ENCODE measurements around the gene PADI2.
"Not testable (repeated sequence)": the region's sequence is repeated elsewhere in the genome, so short reads cannot be mapped to it uniquely, and the experiment has no call there.

PADI2 gene

GRCh38 chr1:17066361-17067068 lies 52.7 kb downstream of the PADI2 start:
- H2AFZ ChIP-seq (ENCODE audit: low read length): no peak overlapping the region
- H3K4me2 ChIP-seq (ENCODE audit: low read length): no peak overlapping the region
- H3K27me3 ChIP-seq (ENCODE audit: insufficient read depth, low read length): no peaks in the 10 kb centered on the region
- H3K9me2 ChIP-seq (ENCODE audit: low read depth, low read length): no peaks in the 10 kb centered on the region
- no peaks in the 10 kb centered on the region for H3K79me2 ChIP-seq (ENCODE audit: insufficient read depth, low read length)
- H3K4me1 ChIP-seq (ENCODE audit: insufficient read depth, low read length, severe bottlenecking): no peaks in the 10 kb centered on the region
- no peak overlapping the region for H3K9ac ChIP-seq (ENCODE audit: low read length)
- no peak overlapping the region for H3K27ac ChIP-seq (ENCODE audit: low read depth, low read length, poor library complexity, severe bottlenecking)
- H4K20me1 ChIP-seq (ENCODE audit: insufficient read depth, low read length): no peaks in the 10 kb centered on the region
- H3K36me3 ChIP-seq (ENCODE audit: insufficient read depth, low read length): no peaks in the 10 kb centered on the region; the same call in 1 of the 2 replicates
- 0 out of 2 replicates have a peak, but pooled peaks cover 3% of the 10 kb centered on the region for H3K9me3 ChIP-seq (ENCODE audit: low read length)
- H3F3A ChIP-seq (ENCODE audit: insufficient read depth, low read length): no peaks in the 10 kb centered on the region
- no peak overlapping the region for H3K4me3 ChIP-seq (ENCODE audit: low read depth, low read length, poor library complexity, severe bottlenecking)
- TF ChIP-seq EZH2 (IDR thresholded peaks at IDR 0.05; ENCODE audit: borderline replicate concordance, low read length) (no peak), CTCF (IDR thresholded peaks at IDR 0.05; ENCODE audit: low read length) (no peak)

- no peak overlapping the region for H3K4me2 ChIP-seq (ENCODE audit: low read length)
These were observed 53.6 kb downstream of the PADI2 start for GRCh38 chr1:17065666-17066065.

GRCh38 chr1:17062751-17063150 lies 56.5 kb downstream of the PADI2 start:
- H3K36me3 ChIP-seq (ENCODE audit: insufficient read depth, low read length); H3K79me2 ChIP-seq (ENCODE audit: insufficient read depth, low read length); H3K4me2 ChIP-seq (ENCODE audit: low read length); H4K20me1 ChIP-seq (ENCODE audit: insufficient read depth, low read length); H2AFZ ChIP-seq (ENCODE audit: low read length); H3K9me2 ChIP-seq (ENCODE audit: low read depth, low read length); H3K27ac ChIP-seq (ENCODE audit: low read depth, low read length, poor library complexity, severe bottlenecking); H3F3A ChIP-seq (ENCODE audit: insufficient read depth, low read length); H3K4me1 ChIP-seq (ENCODE audit: insufficient read depth, low read length, severe bottlenecking); H3K4me3 ChIP-seq (ENCODE audit: low read depth, low read length, poor library complexity, severe bottlenecking); H3K9ac ChIP-seq (ENCODE audit: low read length); H3K27me3 ChIP-seq (ENCODE audit: insufficient read depth, low read length); H3K9me3 ChIP-seq (ENCODE audit: low read length): not testable (repeated sequence)

More at GRCh38 chr1:17065666-17066065, 53.6 kb downstream of the PADI2 start:
- H3K27ac ChIP-seq (ENCODE audit: low read depth, low read length, poor library complexity, severe bottlenecking): no peak overlapping the region
- no peaks in the 10 kb centered on the region for H3F3A ChIP-seq (ENCODE audit: insufficient read depth, low read length)
- H4K20me1 ChIP-seq (ENCODE audit: insufficient read depth, low read length): no peaks in the 10 kb centered on the region
- H3K9me3 ChIP-seq (ENCODE audit: low read length): 0 out of 2 replicates have a peak, but pooled peaks cover 3% of the 10 kb centered on the region
- no peaks in the 10 kb centered on the region for H3K79me2 ChIP-seq (ENCODE audit: insufficient read depth, low read length)
- no peaks in the 10 kb centered on the region for H3K9me2 ChIP-seq (ENCODE audit: low read depth, low read length)
- H3K4me1 ChIP-seq (ENCODE audit: insufficient read depth, low read length, severe bottlenecking): no peaks in the 10 kb centered on the region
- no peaks in the 10 kb centered on the region; the same call in 1 of the 2 replicates for H3K36me3 ChIP-seq (ENCODE audit: insufficient read depth, low read length)
- H3K9ac ChIP-seq (ENCODE audit: low read length): no peak overlapping the region
- no peak overlapping the region for H3K4me3 ChIP-seq (ENCODE audit: low read depth, low read length, poor library complexity, severe bottlenecking)
- H2AFZ ChIP-seq (ENCODE audit: low read length): no peak overlapping the region
- no peaks in the 10 kb centered on the region for H3K27me3 ChIP-seq (ENCODE audit: insufficient read depth, low read length)
- TF ChIP-seq CTCF (IDR thresholded peaks at IDR 0.05; ENCODE audit: low read length) (no peak), EZH2 (IDR thresholded peaks at IDR 0.05; ENCODE audit: borderline replicate concordance, low read length) (no peak)

- Histone ChIP-seq H3K4me1 (ENCODE audit: insufficient read depth, low read length, severe bottlenecking) (peaks cover 7% of the 10 kb centered on the region), H3K79me2 (ENCODE audit: insufficient read depth, low read length) (no peaks in the 10 kb centered on the region), H3K9me2 (ENCODE audit: low read depth, low read length) (no peaks in the 10 kb centered on the region), H3K9ac (ENCODE audit: low read length) (no peak overlapping the region), H2AFZ (ENCODE audit: low read length) (no peak overlapping the region), H3K9me3 (ENCODE audit: low read length) (0 out of 2 replicates have a peak, but pooled peaks cover 3% of the 10 kb centered on the region), H4K20me1 (ENCODE audit: insufficient read depth, low read length) (no peaks in the 10 kb centered on the region), H3K4me3 (ENCODE audit: low read depth, low read length, poor library complexity, severe bottlenecking) (no peak overlapping the region), H3K27ac (ENCODE audit: low read depth, low read length, poor library complexity, severe bottlenecking) (no peak overlapping the region), H3K36me3 (ENCODE audit: insufficient read depth, low read length) (no peaks in the 10 kb centered on the region; the same call in 1 of the 2 replicates), H3K27me3 (ENCODE audit: insufficient read depth, low read length) (no peaks in the 10 kb centered on the region), H3F3A (ENCODE audit: insufficient read depth, low read length) (no peaks in the 10 kb centered on the region), H3K4me2 (ENCODE audit: low read length) (no peak overlapping the region)
- TF ChIP-seq CTCF (IDR thresholded peaks at IDR 0.05; ENCODE audit: low read length) (no peak), EZH2 (IDR thresholded peaks at IDR 0.05; ENCODE audit: borderline replicate concordance, low read length) (no peak)
These were observed 57.4 kb downstream of the PADI2 start for GRCh38 chr1:17061892-17062291.
